GM19023 (cell line): ENCODE results near the gene HMMR.
"Not testable (repeated sequence)": the region's sequence is repeated elsewhere in the genome, so short reads cannot be mapped to it uniquely, and the experiment has no call there.

Source experiments
- ATAC-seq: cut with Tn5 transposase; IDR thresholded peaks from one replicate; pipeline ENCODE4 v1.9.1; 2021; ENCODE audit warnings: mild to moderate bottlenecking, moderate library complexity; ENCODE audit not compliant: unreplicated experiment

The HMMR gene, protein sequence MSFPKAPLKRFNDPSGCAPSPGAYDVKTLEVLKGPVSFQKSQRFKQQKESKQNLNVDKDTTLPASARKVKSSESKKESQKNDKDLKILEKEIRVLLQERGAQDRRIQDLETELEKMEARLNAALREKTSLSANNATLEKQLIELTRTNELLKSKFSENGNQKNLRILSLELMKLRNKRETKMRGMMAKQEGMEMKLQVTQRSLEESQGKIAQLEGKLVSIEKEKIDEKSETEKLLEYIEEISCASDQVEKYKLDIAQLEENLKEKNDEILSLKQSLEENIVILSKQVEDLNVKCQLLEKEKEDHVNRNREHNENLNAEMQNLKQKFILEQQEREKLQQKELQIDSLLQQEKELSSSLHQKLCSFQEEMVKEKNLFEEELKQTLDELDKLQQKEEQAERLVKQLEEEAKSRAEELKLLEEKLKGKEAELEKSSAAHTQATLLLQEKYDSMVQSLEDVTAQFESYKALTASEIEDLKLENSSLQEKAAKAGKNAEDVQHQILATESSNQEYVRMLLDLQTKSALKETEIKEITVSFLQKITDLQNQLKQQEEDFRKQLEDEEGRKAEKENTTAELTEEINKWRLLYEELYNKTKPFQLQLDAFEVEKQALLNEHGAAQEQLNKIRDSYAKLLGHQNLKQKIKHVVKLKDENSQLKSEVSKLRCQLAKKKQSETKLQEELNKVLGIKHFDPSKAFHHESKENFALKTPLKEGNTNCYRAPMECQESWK

DNA sequence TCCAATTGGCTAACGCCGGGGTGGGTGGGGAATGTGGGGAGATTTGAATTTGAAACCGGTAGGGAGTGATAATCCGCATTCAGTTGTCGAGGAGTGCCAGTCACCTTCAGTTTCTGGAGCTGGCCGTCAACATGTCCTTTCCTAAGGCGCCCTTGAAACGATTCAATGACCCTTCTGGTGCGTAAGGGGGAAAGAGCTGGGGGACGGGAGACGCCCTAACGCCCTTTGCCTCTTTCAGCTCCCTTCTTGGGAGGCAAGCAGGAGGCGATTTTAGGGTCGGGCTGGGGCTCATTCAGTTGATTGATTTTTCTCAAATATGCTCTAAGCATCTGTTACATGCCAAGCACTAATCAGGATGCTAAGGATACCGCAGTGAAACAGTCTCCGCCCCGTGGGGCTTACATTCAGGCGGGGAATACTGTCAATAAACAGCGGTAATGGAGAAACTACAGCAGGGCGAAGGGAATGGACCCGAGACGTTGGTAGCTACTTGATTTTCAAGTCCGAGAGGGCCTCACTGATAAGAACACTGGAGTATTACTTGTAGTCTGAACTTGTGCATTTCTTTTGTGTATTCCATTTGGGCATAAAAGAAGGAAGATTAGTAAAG is at the start of gene HMMR:
Gene HMMR (plus strand): TSS at position 71 of the 610 bp plus-strand sequence. CDS start 61 bp downstream, at position 132.
- ATAC-seq, result no peak

DNA sequence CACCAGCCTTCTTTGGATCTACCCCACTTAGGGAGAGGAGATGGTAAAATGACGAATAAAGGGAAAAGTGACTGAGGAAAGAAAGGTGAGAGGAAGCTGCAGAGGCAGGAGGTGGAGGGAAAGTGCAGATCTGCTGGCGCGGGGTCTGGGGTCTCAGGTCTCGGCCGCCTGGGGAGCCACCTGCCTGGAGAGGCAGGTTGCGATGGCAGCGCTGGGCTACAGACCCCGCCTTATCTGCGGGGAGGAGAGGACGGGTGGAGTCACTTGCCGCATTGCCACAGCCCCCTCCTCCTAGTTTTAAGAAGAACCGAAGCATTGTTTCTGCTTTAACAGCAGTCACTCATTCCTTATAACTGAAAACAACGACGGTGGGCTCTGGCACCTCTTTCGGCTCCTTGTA is 44.8 kb upstream of the HMMR start:
- ATAC-seq, result not testable (repeated sequence)

DNA sequence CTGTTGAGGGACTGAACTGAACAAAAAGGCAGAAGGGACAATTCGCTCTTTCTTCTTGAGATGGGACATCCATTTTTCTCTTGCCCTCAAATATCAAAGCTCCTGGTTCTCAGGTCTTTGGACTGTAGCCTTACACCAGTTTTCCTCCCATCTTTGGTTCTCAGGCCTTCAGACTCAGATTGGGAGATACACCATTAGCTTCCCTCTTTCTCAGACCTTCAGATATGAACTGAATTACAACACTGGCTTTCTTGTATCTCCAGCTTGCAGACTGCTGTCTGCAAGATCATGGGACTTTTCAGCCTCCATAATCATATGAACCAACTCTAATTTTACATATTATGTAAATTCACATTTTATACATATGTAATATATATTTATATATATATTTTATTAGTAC is 35.6 kb upstream of the HMMR start:
- ATAC-seq, result no peak

DNA sequence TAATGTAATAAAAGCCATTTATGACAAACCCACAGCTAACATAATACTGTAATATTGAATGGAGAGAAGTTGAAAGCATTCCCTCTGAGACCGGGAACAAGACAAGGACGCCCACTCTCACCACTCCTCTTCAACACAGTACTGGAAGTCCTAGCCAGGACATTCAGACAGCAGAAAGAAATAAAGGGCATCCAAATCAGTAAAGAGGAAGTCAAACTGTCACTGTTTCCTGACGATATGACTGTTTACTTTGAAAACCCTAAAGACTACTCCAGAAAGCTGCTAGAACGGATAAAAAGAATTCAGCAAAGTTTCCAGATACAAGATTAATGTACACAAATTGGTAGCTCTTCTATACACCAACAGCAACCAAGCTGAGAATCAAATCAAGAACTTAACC is 34.3 kb upstream of the HMMR start:
- not testable (repeated sequence) for ATAC-seq

DNA sequence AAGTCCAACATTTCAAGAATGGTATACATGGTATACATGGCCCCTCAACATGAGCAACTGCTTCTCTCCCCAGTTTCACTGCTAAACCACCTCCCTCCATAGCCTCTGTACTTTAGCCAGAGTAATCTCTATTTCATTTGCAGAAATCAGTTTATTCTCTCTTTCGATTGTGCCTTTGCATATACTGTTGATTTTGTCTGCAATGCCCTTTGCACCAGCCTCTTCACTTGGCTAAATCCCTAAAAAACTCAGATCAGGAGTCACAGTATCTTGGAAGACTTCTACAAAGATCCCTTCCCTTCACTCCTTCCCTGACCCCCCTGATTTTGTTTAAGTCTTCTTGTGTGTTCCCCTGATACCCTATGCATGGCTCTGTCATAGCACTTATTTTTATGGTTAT is 27.9 kb upstream of the HMMR start:
- ATAC-seq, result no peak

DNA sequence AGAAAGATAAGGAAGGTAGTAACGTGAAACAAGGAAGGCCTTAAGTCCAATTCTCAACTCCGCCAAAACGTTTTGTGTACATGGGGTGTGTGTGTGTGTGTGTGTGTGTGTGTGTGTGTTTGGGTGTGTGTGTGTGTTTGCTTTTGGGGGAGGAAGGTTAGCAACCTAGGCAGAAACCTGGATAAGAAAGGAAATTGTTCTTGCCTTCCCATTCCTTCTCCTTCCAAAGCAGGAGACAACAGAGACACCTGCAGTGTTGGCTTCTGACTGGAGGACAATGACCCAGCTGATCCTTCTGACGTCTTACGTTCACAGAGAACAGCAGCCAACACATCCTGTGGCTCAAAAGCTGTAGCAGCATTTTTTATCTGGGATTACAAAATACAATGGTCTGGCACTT is 27.2 kb upstream of the HMMR start:
- ATAC-seq, result no peak

DNA sequence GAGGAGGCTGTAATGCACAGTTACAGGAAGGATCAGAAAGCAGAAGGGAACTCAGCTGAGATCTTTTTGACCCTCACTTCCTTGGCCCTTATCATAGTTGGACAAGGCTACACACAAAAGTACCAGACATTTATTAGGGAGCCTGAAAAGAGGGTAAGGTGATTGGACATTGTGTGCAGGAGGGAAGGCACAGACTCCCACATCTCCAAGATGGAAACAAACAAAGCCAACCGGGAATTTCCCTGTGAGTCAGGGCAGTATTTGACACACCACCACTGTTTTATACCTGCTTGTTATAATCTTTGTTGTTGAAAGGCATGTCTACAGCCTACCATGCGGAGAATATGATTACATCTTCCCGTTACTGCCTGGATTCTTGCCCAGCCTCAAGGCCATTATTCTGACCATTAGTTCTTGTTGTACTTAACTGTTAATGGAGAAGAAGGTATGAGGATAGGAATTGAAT is 26.0 kb upstream of the HMMR start:
- no peak for ATAC-seq

DNA sequence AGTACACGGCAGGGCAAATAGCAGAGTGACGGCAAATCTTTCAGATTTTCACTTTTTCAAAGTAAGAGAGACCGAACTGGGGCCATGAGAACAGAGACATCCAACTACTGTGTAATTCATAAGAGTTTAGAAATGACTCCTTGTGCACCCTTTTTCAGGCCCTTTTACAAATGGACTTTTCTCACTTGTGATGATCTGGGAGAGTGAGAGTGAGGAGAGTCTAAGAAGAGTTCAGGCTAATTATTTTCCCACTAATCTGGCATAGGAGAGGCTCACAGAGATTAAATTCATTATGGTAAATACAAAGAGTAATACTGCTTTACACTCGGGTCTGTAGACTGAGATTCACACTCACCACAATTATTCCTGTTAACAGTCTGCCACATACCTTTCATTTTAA is 23.9 kb upstream of the HMMR start:
- no peak for ATAC-seq

DNA sequence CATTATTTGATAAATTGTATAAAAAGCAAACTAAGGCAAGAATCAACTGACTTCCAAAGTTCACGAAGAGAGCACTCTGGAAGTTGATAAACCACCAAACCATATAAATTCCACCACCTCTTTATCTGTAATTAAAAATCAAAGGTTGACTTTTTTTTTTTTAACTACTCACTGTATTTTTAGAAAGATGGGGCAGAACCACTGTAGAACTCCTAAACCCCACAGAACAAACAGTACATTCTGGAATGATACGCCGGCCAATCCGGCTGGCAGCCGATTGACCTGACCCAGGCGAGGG is 23.5 kb upstream of the HMMR start:
- ATAC-seq, result no peak

DNA sequence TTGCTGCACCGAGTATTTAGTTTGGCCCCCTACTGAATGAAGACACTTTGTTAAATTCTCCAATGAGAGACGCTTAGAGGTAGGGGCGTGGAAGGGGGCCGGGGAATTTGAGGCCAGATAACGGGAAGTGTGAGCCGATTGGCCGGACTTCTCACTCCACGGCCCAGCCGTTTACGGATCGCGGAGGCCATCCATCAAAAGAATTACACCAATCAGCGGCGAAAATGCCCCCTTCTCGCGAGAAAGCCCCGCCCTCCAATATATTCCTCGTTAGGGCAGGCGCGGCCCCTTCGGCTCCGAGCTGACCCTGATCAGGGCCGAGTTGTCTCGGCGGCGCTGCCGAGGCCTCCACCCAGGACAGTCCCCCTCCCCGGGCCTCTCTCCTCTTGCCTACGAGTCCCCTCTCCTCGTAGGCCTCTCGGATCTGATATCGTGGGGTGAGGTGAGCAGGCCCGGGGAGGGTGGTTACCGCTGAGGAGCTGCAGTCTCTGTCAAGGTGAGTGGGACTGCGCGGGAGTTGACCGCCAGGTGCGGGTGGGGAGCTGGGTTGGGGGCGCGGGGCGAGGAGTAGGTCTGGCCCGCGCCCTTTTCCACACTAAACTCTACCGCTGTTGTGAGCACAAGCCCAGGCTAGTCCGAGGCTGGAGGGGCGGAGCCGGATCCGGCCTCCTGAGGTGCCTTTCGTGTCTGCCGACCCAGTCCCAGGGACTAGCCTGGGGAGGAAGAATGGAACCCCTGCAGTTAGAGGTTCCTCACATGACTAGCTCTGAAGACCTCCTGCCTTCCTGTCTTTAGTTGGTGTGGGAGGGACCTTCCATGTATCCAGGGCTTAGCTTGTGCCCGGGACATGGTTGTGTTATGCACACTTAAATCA is 22.9 kb upstream of the HMMR start, which contains the start of gene CCNG1:
Gene CCNG1 (plus strand): TSS at position 287 of the 874 bp plus-strand sequence. CDS start 1,662 bp downstream, outside the sequence.
- ATAC-seq, result peak; percentile 97

DNA sequence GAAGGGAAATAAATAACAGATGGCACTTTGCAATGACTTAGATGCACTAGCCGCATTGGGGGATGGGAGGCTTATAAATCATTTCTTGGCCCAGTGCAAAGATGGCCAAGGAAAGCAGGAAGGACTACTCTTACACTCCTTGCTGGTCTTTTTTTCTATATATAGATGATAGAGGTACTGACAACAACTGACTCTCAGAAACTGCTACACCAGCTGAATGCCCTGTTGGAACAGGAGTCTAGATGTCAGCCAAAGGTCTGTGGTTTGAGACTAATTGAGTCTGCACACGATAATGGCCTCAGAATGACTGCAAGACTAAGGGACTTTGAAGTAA is 21.4 kb upstream of the HMMR start:
- no peak for ATAC-seq

DNA sequence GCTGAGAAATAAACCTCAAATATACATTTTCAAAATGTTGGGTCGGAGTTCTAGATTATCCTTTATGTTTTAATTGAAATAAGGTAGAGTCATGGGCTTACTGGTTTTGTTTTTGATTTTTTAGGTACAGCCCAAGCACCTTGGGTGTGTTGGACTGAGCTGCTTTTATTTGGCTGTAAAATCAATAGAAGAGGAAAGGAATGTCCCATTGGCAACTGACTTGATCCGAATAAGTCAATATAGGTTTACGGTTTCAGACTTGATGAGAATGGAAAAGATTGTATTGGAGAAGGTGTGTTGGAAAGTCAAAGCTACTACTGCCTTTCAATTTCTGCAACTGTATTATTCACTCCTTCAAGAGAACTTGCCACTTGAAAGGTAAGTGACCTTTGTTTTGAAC is 19.5 kb upstream of the HMMR start:
- ATAC-seq, result no peak

DNA sequence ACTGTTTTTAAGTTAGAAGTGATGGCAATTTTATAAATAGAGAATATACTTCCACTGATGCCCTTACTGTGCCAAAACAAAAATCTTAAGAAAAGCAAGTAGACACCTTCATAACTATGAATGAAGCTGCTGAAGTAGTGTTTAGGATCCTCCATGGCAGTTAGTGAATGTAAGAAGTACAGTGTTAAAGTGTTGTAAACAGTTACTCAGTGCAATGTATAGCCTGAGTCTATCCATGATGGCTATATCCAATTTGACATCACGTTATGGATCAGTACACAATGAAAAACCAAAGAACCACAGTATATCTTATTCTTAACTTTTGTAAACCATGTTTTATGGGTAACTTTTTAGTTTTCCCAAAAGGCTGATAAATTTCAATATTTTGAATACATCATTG is 15.9 kb upstream of the HMMR start:
- no peak for ATAC-seq

DNA sequence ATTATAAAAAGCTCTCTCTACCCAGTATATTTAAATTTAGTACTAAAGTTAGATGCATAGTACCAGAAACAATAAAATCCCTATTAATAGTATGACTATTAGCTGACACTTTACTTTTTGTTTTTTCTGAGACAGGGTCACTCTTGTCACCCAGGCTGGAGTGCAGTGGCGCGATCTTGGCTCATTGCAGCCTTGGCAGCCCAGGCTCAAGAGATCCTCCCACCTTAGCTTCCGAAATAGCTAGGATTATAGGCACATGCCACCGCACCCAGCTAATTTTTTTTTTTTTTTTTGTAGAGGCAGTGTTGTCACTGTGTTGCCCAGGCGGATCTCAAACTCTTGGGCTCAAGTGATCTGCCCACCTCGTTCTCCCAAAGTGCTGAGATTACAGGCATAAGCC is 15.1 kb upstream of the HMMR start:
- no peak for ATAC-seq

DNA sequence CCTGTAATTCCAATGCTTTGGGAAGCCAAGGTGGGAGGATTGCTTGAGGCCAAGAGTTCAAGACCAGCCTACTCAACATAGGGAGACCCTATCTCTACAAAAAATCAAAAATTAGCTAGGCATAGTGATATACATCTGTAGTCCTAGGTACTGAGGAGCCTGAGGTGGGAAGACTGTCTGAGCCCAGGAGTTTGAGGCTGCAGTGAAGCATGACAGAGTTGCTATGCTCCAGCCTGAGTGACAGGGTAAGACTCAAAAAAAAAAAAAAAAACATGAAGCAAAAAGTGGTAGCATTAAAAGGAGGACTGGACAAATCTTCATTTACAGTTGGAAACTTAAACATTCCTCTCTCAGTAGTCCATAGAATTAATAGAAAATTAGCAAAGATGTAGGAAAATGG is 13.2 kb upstream of the HMMR start:
- ATAC-seq, result no peak

DNA sequence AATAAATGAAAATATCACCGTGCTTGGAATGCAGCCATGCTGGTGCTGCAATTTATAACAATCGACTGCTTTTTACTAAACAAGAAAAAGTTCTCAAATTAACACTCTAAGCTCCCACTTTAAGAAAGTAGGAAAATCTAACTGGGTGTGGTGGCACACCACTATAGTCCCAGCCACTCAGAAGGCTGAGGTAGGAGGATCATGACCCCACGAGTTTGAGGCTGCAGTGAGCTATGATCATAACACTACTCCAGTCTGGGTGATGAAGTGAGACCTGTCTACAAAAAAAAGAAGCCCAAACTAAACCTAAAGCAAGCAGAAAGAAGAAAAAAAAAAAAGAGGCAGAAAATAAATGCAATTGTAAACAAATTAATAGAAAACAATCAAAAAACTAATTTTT is 12.6 kb upstream of the HMMR start:
- ATAC-seq, result no peak

DNA sequence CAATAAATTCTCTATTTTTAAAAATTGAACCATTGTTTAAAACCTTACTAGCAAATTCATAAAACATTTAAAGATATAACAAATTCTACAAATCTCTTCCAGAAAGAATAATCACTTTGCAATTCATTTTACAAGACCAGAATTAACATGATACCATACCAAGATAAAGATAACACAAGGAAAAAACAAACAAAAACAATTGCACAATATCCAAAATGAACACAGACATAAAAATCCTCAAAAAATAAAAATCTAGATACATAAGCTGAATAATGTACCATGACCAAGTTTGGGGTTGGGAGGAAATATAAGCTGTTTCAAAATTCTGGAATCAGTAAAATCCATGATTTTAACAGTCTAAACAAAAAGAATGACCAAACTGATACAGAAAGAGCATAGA is 11.9 kb upstream of the HMMR start:
- no peak for ATAC-seq

DNA sequence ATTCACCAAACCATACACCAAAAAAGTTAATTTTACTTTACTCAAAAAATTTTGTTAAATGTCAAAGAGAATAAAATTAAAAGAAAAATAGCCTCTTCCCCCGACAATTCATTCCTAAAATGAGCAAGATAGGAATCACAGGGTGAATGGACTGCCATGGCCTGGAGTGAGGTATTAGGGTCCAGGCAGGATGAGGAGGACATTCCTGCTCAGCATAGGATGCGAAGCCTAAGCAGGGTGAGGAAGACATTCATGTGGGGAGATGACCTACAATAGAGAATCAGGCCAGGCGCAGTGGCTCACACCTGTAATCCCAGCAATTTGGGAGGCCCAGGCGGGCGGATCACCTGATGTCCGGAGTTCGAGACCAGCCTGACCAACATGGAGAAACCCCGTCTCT is 8.9 kb upstream of the HMMR start:
- ATAC-seq, result no peak

DNA sequence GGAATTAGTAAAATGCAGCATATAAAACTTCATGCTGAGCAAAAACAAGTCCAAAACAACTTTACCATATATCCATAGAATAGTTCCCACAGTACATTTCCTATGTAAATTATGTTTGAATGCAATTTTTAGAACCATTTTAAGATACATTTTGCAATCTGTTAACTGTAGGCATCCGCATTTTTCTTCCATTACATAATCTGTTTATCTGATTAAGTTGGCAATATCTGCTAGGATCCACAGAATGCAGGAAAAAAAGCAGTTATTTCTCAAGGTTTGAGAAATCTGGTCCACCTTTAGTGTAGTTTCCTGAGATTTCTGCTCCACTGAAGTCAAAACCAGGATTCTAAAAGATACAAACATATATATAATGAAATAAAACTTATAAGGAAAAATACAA is 6.7 kb upstream of the HMMR start:
- ATAC-seq, result no peak

DNA sequence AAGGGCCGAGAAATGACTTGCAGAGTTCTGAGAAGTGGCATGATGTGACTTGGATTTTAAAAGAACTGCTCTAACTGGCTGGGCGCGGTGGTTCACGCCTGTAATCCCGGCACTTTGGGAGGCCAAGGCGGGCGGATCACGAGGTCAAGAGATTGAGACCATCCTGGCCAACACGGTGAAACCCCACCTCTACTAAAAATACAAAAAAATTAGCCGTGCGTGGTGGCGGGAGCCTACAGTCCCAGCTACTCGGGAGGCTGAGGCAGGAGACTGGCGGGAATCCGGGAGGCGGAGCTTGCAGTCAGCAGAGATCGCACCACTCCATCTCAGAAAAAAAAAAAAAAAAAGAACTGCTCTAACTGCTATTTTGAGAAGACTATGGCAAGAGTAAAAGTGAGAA is 5.0 kb upstream of the HMMR start:
- not testable (repeated sequence) for ATAC-seq

DNA sequence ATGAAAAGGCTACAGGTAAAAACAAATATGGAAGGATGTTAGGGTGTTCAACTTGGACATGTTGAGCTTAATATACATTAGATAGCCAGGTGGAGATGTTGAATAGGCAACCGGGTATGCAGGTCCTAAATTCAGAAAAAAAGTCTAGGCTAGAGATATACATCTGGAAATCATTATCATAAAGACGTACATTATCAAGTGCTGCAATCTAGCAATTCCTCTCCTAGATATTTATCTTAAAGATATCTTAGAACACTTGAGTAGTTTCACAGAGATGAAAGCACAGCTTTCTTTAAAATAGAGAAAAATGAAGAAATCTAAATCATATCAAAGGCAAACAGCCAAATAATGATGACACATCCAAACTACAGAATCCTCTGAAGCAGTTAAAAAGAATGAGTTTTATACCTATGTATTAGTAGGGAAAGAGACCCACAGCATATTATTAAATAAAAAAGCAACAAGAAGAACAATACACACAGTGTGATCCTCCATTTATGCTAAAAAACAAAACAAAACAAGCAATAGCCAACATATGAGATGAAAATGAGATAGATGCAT is 4.3 kb upstream of the HMMR start:
- no peak for ATAC-seq
